Sciatic nerve (tissue), 2 donors: ENCODE measurements around the gene MACROD2. TPM values are rescaled to one million over a fixed set of nuclear protein-coding genes. Genes with fewer than 3 reads are reported as not detected.
A peak's percentile ranks its signal among the peaks of the same experiment; 100 is the strongest.

Source experiments
- ATAC-seq: fragments of 200-7000 bp; cut with Tn5 transposase; one replicate; pipeline ENCODE4 v1.9.1; 2020; ENCODE audit warnings: mild to moderate bottlenecking, moderate library complexity
- DNase-seq: peaks from one replicate; pipeline ENCODE4 v3.0.0-alpha.2; 2020; ENCODE audit warnings: low spot score
- intact Hi-C: fragments of 100-400 bp; cut with DNase I; formaldehyde crosslinking; loops from one replicate; pipeline ENCODE4 v1.14.2; 2022
- total RNA-seq: library from RNA; stranded (reverse); fragmentation: NEBNext Ultra II Directional; extraction: Animal tissue kit (Norgen Biotek cat#: 25700); gene quantifications from one replicate; pipeline ENCODE4 v1.2.1, GENCODE V29; 2021
- donor health status: DM: no; HTN: no; CAD: no.
- donor health status: DM: no; HTN: no; CAD: no.

MACROD2 gene
- total RNA-seq, 1 donor from 2014 or later = 13.8 TPM

- DNase-seq (no peak), ATAC-seq (no peak)
- intact Hi-C loops = no loop called here
Measured at GRCh38 chr20:15440049-15440820, 1444.9 kb downstream of the MACROD2 start.

GRCh38 chr20:15445056-15445840, 1449.9 kb downstream of the MACROD2 start:
- intact Hi-C loops = no loop called here
- DNase-seq (no peak), ATAC-seq (no peak)

GRCh38 chr20:15446373-15446772, 1451.1 kb downstream of the MACROD2 start:
- ATAC-seq = no peak
- DNase-seq = no peak
- intact Hi-C loops = no loop called here

- ATAC-seq (no peak), DNase-seq (no peak)
- intact Hi-C loops = no loop called here
Measured at GRCh38 chr20:15447549-15447948, 1452.2 kb downstream of the MACROD2 start.

GRCh38 chr20:15449061-15449460, 1453.7 kb downstream of the MACROD2 start:
- DNase-seq (no peak), ATAC-seq (no peak)
- intact Hi-C loops = no loop called here

- intact Hi-C loops = no loop called here
- ATAC-seq (no peak), DNase-seq (no peak)
Measured at GRCh38 chr20:15451241-15451640, 1455.9 kb downstream of the MACROD2 start.

- ATAC-seq (no peak), DNase-seq (no peak)
- intact Hi-C loops = no loop called here
Measured at GRCh38 chr20:15455279-15455678, 1460.0 kb downstream of the MACROD2 start.

- intact Hi-C loops = no loop called here
- DNase-seq (no peak), ATAC-seq (no peak)
Measured at GRCh38 chr20:15461938-15462337, 1466.6 kb downstream of the MACROD2 start.

GRCh38 chr20:15475483-15475882, 1480.2 kb downstream of the MACROD2 start:
- ATAC-seq = peak; percentile 45
- DNase-seq = peak; percentile 63
- intact Hi-C loops = no loop called here

- intact Hi-C loops = no loop called here
- DNase-seq = no peak
- no peak for ATAC-seq
Measured at GRCh38 chr20:15476186-15476585, 1480.9 kb downstream of the MACROD2 start.

- intact Hi-C loops = no loop called here
- no peak for DNase-seq
- no peak for ATAC-seq
Measured at GRCh38 chr20:15476781-15477180, 1481.5 kb downstream of the MACROD2 start.

GRCh38 chr20:15482525-15482924, 1487.2 kb downstream of the MACROD2 start:
- DNase-seq (no peak), ATAC-seq (no peak)
- intact Hi-C loops = no loop called here

- intact Hi-C loops = no loop called here
- DNase-seq = no peak
- ATAC-seq = no peak
Measured at GRCh38 chr20:15485519-15485918, 1490.2 kb downstream of the MACROD2 start.

GRCh38 chr20:15487030-15487429, 1491.7 kb downstream of the MACROD2 start:
- ATAC-seq (no peak), DNase-seq (no peak)
- intact Hi-C loops = no loop called here

GRCh38 chr20:15487682-15488081, 1492.4 kb downstream of the MACROD2 start:
- DNase-seq (no peak), ATAC-seq (no peak)
- intact Hi-C loops = no loop called here

GRCh38 chr20:15491575-15491974, 1496.3 kb downstream of the MACROD2 start:
- no peak for DNase-seq
- ATAC-seq = no peak

GRCh38 chr20:15494851-15495250, 1499.5 kb downstream of the MACROD2 start:
- intact Hi-C loops = no loop called here
- no peak for DNase-seq
- no peak for ATAC-seq

More at GRCh38 chr20:15491575-15491974, 1496.3 kb downstream of the MACROD2 start:
- intact Hi-C loops = no loop called here

GRCh38 chr20:15496501-15497039, 1501.3 kb downstream of the MACROD2 start:
- no peak for DNase-seq
- ATAC-seq = no peak
- intact Hi-C loops = no loop called here

- ATAC-seq (no peak), DNase-seq (no peak)
- intact Hi-C loops = no loop called here
Measured at GRCh38 chr20:15498926-15499325, 1503.6 kb downstream of the MACROD2 start.

GRCh38 chr20:15506311-15506710, 1511.0 kb downstream of the MACROD2 start:
- DNase-seq (no peak), ATAC-seq (no peak)
- intact Hi-C loops = no loop called here
